GM21737 (cell line): ENCODE measurements around the gene C1orf167.

Experiments
- ATAC-seq: cut with Tn5 transposase; IDR thresholded peaks from one replicate; pipeline ENCODE4 v1.9.1; 2021; ENCODE audit warnings: mild to moderate bottlenecking, moderate library complexity; ENCODE audit not compliant: unreplicated experiment

C1orf167 gene

DNA sequence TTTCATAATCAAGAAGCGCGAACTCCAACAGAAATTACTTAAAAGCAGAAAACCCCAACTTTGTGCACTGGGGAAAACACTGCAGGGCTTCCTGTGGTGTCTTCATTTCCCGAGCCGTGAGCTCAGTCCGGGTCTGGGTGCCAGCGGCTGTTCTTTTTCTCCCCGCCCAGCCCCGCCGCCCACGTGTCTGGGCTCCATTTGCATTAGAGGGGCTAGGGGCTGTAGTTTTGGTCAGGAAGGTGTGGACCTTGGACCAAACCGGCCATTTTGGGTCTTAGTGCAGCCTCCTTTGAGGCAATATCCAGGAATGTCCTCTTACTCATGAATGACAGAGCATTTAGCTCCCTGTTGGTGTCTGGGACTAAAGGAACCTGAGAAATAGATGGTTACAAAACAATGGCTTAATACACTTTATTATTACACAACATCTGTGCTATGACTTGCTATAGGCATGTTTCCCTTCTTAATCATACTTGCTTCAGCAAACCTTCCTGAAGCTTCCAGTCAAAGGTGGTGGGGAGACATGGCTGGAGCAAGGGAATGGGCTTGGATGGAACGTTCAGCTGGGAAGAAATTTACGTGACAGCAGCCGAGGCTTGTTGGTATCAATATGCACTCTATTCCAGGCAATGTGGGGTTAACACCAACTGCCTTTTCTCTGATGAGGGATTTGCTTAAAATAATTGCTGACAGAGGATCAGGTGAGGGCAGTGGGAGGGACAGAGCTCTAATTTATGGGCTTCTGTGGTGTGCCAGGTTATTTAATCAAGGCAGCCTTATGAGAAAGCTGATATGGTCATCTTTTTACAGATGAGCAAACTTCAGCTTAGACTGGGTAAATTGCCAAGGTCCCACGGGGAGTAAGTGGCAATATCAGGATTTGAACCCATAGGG is 25.0 kb upstream of the C1orf167 start:
- ATAC-seq: no peak

DNA sequence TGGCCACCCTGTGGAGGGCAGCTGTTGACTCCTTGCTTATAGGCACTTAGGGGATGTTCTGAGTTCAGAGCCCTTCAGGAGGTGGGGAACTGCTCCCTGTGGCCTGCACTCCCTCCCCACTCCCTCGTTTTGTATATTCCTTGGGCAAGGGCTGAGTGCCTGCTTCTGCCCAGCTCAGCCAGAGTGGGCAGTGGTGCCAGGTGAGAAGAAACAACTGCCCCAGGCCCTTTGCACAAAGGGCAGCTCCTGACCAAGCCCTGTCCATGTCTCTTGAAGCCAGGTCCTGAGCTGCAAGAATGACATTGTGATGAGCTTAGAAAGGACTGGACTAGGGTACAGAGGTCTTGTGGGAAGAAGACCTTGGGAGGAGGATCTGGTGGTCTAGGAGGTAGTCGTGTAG is 23.9 kb upstream of the C1orf167 start:
- no peak for ATAC-seq

DNA sequence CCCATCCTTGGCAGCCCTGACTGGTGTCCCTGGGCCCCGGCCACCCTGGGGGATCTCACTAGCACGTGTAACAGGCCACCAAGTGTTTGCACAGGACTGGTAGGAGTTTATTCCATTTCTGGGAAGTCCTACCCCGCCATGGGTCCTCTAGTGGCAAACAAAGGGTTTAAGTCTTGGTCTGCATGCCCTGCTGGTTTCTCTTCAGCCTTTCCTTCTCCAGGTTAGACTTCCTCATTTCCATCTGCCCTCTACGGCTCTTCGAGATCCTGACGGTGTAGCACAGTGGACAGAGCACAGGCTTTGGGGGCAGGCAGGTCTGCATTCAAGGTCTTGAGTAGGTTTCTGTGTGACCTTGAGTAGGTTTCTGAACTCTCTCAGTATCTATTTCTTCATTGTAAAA is 23.2 kb upstream of the C1orf167 start:
- ATAC-seq: no peak

DNA sequence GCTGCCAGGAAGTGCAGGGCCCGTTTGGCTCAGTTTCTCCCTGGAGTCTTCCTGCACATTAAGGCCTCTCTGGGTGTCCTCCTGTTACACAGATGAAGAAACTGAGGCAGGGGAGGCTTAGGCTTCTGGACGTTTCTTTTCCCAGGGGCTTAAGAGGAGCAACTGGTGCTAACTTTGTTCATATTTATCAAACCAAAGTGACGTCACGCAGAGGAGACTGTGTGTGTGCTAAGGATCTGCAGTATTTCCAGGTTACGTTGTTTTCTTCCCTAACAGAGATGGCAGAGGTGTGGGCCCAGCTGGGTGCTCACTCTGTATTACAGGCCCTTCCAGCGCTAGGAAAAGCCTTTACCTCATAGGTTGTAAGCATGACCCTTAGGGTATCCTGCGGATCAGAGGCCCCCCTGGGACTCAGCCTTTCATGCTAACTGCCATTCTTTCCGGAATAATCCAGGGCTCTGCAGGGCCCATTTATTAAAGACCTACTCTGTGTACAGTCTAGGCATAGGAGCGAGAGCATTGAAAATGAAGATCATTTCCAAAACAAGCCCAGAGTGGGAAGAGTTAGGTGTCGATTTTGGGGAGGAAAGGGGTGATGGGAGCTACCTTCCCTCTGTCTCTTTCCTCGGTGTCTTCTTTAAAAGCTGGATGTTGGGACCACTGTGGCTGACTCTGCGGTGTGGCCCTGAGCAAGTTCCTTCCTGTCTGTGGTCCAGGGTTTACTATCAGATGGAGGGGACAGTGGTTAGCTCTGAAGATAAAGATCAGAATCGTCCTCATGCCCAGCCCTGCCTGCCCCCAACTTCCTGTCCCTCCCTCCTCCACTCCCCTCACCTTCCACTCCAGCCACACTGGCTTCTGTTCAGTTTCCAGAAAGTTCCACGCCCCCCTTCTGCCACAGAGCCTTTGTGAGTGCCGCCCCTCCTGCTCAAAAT is 21.5 kb upstream of the C1orf167 start:
- ATAC-seq: no peak

DNA sequence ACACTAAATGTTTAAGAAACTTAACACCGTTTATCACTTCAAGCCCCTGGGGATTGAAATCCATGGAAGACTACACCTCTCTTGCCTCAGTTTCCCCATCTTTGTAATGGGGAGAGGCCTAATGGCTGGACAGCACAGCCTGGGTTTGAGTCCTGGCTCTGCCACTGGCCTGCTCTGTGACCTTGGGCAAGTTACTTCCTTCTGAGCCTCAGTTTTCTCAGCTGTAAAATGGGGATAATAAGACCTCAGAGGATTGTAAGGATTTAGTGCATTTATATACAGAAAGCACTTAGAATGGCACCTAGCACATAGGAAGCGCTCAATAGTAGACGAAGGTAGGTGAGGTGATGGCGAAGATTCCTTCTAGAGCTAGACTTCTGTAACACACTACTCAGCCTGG is 20.5 kb upstream of the C1orf167 start:
- no peak for ATAC-seq

DNA sequence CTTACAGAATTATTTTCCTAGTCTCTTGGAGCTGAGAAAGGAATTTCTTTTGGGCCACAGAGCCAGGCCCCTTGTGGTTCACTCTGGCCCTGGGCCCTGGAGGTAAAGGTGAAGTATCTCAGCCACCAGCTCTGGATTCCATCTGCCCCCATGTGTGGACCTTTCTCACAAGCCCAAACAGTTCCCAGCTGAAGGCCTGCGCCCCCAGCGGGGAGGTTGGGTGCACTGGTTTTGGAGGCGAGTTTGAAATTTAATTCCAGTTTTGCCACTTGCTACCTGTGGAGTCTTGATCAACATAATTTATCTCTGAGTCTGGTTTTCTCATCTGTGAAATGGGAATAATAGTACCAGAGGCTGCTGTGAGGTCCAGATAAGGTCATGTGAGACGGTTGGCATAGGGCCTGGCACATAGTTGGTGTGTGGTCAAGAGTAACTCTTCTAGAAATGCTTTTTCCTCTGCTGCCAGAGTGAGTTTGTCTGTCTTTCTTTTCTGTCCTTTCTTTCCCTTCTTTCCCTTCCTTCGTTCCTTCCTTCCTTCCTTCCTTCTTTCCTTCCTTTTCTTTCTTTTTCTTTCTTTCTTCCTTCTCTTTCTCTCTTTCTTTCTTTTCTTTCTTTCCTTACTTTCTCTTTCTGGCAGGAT is 20.0 kb upstream of the C1orf167 start:
- no peak for ATAC-seq

DNA sequence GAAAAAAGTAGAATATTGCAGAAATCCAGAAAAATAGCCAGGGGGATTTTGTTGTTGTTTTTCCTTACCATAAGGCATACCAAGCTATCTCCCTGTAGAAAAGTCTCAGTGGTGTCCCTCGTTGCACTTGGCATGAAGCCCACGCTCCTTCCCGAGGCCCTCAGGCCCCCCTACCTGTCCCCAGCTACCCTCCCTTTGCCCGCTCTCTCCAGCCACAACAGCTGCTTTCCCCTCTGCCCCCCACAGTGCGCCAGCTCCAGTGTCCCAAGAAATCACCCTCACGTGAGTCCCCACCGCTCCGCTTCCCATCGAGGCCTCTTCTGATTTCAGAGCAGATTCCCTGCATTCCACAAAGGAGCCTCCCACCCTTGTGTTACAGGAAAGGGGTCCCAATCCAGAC is 17.7 kb upstream of the C1orf167 start:
- no peak for ATAC-seq

DNA sequence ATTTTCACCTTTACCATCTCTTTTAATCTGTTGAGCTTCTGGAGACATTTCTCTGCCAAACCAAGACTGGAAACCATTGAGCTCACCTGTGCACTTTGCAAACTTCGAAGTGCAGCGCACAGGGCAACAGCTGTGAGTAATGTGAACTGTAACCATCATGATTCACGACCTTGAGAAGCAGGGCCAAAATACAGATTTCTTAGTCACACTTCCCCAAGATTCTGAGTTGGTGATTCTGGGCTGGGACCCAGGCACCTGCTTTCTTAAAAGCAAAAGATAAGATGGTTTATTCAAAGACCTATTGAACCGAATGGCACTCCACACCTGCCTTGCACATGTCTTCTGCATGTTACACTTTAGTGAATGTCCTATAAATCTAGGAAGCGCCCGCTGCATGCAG is 15.9 kb upstream of the C1orf167 start:
- ATAC-seq: no peak

DNA sequence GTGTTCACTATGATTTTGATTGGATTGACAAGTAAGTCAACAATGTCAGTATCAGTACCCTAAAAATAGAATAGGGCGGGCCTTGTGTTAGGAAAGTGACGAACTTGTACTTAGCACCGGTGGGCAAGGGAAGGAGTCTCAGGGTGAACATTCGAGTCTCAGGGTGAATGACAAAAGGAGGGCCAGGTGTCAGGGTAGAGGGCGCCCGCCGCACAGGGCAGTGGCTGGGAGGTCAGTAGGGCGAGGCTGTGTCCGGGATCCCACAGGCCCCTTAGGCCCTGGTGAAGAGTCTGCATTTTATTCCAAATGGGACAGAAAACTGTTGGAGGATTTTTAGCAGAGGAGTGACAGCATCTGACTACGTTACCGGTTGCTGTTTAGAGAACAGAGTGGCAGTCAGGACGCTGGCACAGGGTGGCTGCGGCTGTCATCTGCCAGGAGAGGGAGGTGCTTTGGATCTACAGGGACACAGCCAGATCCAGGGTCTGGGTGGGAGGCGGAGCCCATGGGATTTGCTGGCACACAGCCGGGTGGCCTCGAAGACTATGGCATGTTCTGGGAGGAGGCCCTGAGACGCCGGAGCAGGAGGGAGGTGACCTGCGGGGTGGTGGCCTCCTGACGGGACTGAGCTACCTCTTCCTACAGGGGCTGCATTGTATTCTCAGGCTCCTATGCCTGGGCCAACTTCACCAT is 15.1 kb upstream of the C1orf167 start:
- ATAC-seq: no peak

DNA sequence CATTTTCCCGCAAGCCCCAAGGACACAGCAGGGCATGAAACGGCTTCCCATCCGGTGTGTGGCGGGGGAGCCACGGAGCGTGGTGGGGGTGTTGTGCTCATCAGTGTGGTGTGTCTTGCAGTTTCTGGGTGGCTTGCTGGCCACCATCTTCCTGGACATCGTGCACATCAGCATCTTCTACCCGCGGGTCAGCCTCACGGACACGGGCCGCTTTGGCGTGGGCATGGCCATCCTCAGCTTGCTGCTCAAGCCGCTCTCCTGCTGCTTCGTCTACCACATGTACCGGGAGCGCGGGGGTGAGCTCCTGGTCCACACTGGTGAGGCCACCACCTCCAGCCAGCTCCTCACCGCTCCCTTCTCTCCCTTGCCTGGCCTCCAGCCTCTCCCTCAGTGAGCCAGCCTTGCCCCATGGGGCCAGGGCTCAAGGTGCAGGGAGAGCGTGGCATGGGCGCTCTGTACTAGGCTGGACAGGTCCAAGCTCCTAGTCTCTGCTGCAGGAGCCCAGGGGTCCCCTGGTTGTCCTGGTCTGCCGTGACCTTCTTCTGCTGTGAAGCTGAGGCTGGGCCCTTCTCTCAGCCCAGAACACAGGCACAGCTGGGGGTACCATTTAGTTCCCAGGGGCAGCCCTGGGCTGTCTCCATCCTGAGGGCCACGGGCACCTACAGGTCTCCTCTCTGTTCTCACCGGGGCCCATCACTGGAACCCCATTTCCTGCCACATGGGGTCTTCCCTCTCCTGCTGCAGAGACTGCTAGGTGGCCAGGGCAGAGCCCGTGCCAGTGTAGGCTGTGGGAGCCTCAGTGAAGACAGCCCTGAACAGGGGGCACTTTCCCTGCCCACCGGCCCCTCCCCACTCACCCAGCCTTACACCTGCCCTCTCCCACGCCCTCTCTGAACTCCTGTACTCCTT is 13.4 kb upstream of the C1orf167 start:
- ATAC-seq: no peak

DNA sequence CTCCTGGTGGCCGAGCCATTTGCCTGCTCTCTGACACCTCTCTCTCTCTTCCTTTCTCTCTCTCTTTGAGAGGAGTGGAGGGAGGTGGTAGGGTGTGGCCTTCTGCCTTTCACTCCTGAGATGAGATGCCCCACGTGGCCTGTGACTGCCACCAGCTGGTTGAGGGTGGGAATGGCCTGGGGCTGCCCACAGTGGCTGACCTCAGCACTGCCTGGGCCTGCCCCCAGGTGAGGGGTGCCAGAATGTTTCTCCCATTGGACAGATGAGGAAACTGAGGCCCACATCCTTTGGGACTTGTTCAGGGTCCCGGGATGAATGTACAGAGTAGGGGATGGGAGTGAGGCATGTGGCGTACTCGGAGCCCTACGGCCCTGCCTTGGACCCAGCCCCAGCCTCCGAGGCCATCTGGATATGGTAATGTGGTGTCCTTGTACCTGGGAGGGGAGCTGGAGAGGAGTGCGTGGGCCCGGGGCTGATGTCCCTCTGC is 12.7 kb upstream of the C1orf167 start:
- peak; percentile 65 for ATAC-seq

DNA sequence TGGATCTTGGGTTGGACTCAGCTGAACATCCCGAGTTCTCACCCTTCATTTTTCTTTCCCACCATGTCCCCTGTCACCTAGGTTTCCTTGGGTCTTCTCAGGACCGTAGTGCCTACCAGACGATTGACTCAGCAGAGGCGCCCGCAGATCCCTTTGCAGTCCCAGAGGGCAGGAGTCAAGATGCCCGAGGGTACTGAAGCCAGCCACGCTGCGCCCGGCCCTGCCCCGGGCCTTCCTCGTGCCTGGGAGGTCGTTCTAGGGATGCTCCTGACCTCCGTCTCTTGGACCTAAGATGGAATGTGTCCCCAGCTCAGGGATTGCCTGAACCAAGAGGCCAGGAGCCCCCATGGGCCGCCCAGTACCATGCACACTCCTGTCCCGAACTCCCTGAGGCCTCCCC is 12.0 kb upstream of the C1orf167 start:
- no peak for ATAC-seq

DNA sequence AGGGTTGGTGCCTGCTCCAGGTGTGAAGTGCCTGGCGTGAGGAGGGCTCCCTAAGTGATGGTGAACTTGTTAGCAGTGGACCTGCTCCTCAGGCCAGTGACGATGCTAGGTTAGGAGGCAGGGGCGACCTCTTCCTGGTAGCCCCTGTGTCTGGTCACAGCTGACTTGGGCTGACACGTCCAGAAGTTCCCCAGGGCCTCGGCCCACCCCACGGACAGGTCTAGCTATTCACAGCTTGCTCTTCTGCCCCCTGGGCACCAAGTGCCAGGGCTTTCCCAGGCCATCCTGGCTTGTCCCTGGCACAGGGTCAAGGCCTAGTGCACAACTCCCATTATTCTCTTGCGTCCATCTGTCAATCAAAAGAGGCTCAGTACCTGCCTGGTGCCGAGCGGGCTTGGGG is 10.9 kb upstream of the C1orf167 start:
- no peak for ATAC-seq

DNA sequence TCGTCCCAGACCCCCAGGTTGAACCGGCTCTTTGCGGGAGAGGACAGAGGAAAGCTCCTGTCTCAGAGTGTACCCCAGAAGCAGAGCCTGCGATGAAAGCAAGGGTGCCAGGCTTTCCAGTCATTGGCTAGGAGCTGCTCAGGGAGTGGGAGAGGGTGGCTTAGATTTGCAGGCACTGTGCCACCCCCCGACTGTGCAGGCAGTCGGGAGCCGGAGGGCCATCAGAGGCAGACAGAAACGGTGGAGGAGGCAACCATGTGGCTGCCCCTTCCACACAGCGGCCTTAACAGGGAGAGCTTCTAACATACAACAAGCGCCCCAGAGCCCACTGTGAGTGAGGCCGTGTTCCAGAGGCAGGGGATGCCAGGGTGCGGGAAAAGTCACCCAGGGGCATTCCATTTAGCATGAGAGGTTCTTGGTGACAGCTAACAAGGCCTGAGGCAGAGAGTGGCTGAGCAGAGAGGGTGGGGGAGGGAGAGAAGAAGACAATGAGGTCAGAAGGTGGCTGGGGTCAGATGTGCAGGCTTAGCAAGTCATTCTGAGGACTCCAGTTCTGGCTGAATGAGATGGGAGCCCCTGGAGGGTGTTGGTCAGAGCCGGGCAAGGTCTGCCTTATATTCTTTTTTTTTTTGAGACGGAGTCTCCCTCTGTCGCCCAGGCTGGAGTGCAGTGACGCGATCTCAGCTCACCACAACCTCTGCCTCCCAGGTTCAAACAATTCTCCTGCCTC is 9.5 kb upstream of the C1orf167 start:
- no peak for ATAC-seq

DNA sequence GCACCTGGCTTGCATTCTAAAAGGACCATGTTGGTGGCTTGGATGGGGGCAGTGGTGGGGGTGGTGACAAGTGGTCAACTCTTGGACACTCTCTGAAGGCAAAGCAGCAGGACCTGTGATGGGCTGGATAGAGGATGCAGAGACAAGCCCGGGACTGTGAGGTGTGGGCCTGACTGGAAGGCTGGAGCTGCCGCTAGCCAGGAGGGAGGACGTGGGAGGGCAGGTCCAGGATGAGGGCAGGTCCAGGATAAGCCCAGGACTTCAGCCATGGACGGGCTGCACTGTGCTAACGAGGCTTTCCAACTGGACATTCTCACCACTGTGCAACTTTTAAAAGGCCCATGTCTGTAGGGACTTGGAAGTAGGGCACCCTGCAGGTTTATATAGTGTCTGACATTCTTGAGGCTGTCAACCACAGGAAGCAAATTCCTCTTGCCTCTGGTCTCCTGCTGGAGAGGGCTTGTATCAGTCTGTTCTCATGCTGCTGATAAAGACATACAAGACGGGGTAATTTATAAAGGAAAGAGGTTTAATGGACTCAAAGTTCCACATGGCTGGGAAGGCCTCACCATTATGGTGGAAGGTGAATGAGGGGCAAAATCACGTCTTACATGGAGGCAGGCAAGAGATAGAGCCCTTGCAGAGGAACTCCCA is 8.3 kb upstream of the C1orf167 start:
- ATAC-seq: no peak

DNA sequence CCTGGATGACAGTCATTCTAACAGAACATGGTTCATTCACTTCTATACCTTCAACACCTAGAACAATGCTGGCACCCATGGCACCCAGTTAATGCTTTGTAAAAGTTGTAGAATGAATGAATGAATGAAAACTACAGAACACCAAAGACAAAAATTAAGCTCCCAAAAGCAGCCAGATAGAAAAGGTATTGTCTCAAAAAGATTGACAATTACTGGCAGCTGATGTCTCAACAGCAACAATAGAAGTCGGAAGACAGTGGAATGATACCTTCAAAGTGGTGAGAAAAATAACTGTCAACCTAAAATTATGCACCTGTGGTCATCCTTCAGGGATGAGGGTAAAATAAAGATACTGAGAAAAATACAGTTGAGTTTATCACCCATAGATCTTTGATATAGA is 4.9 kb upstream of the C1orf167 start:
- ATAC-seq: no peak

DNA sequence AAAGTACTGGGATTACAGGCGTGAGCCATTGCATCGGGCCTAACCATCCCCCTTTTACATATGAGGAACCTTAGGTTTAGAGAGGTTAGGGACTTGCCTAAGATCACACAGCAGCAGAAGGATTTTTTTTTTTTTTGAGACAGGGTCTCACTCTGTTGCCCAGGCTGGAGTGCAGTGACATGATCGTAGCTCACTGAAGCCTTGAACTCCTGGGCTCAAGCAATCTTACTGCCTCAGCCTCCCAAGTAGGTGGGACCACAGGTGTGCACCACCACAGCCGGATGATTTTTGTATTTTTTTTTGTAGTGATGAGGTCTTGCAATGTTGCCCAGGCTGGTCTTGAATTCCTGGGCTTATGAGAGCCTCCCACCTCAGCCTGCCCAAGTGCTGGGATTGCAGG is 2.2 kb upstream of the C1orf167 start:
- no peak for ATAC-seq

DNA sequence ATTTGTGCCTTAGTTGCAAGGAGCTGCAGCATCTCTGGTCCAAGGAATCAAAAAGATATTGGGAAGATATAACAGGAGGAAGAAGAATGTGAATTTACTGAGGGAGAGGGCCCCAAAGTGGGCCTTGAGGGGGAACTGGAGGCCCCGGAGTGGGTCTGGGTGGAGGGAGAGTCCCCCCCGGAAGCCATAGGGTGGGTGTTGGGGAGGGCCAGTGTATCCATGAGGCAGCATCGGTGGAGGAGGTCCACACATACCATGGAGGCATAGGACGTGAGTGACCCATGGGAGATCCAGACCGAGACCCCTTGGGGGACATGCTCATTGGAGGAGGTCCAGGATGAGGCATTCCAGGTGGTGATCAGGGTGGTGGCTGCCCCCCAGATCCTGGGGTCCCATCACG is 708 bp upstream of the C1orf167 start:
- ATAC-seq: no peak
